Lower leg skin (tissue), 4 donors: ENCODE results near the gene PQBP1. TPM values are rescaled to one million over a fixed set of nuclear protein-coding genes. Genes with fewer than 3 reads are reported as not detected.

Source experiments
- DNase-seq, 2 donors: peaks; one replicate each; pipeline ENCODE4 v3.0.0-alpha.2; 2019; ENCODE audit warnings: low spot score in 2 of 2
- H3K4me3 ChIP-seq: fragments of 200-600 bp; sonication (generic); 2 replicates; pipeline ENCODE4 v1.5.1; 2017; ENCODE audit warnings: mild to moderate bottlenecking, low read depth; ENCODE audit not compliant: poor library complexity, severe bottlenecking
- POLR2A ChIP-seq, 2 donors: fragments of 450-650 bp; IDR thresholded peaks; one replicate each; pipeline ENCODE4 v1.6.1; 2016 to 2017; ENCODE audit warnings: antibody characterized with exemption in 2 of 2, mild to moderate bottlenecking in 1 of 2, moderate library complexity in 1 of 2
- WGBS, 2 donors: methylation state at CpG; one replicate each; pipeline ENCODE4 v1.1.5; 2018; 5-methylcytosine and 5-hydroxymethylcytosine counted together
- intact Hi-C: fragments of 100-400 bp; cut with DNase I; formaldehyde crosslinking; loops from one replicate; pipeline ENCODE4 v1.15.0; 2023; ENCODE audit warnings: low total_unique reads
- total RNA-seq, 4 donors: library from RNA; depleted of rRNA; stranded (reverse); fragments of >200 nt; gene quantifications; one replicate each; pipeline ENCODE4 v1.1.0, GENCODE V29; 2016
- TF ChIP-seq, protein P1 (sequence below), 3 donors: fragments of 450-650 bp; IDR thresholded peaks; one replicate each; pipeline ENCODE4 v1.5.1; 2016; ENCODE audit warnings: antibody characterized with exemption in 3 of 3, mild to moderate bottlenecking in 3 of 3, moderate library complexity in 2 of 3

PQBP1 gene
- total RNA-seq, 4 donors from 2014 or later: 68.0 to 88.6 (median 73.6) TPM

DNA sequence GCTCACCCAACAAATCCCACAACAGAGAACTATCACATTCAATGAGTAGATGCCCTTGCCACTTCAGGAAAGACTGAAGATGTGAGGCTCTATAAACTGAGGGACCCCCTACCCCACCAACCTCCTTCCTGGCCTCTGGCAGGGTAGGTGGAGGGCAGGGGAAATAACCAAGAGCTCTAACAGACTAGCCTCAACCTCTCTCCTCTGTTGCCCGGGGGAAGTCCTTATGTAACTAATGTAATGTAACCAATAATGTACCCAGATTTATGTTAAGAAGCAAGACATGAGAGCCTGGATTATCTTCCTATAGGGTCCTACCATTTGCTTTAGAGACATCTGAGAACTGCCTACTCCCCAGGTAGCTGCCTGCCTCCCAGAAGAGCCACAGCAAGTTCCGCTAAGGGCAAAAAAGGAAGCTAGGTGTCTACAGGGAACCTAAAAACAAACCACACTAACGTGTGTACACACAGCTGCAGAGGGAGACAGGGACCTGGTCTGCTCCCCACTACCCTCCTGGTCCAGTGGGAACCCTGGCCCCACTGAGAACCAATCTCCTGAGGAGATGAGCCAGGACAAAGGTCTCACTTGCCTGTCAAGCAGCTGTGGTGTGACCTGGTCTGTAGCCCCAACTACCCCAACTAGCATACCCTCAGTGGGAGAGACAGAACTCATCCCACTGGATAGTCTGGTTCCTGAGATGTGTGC lies 41.9 kb downstream of the PQBP1 start:
- TF ChIP-seq, protein P1, sequence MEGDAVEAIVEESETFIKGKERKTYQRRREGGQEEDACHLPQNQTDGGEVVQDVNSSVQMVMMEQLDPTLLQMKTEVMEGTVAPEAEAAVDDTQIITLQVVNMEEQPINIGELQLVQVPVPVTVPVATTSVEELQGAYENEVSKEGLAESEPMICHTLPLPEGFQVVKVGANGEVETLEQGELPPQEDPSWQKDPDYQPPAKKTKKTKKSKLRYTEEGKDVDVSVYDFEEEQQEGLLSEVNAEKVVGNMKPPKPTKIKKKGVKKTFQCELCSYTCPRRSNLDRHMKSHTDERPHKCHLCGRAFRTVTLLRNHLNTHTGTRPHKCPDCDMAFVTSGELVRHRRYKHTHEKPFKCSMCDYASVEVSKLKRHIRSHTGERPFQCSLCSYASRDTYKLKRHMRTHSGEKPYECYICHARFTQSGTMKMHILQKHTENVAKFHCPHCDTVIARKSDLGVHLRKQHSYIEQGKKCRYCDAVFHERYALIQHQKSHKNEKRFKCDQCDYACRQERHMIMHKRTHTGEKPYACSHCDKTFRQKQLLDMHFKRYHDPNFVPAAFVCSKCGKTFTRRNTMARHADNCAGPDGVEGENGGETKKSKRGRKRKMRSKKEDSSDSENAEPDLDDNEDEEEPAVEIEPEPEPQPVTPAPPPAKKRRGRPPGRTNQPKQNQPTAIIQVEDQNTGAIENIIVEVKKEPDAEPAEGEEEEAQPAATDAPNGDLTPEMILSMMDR (IDR thresholded peaks at IDR 0.05): no peak
- no peak for TF ChIP-seq POLR2A (IDR thresholded peaks at IDR 0.05)
- intact Hi-C loops: no loop called here
- H3K4me3 ChIP-seq: no peak overlapping the region
- WGBS, 2 donors: 77% methylated on average over 3 of the region's 3 CpGs
- no peak for DNase-seq

DNA sequence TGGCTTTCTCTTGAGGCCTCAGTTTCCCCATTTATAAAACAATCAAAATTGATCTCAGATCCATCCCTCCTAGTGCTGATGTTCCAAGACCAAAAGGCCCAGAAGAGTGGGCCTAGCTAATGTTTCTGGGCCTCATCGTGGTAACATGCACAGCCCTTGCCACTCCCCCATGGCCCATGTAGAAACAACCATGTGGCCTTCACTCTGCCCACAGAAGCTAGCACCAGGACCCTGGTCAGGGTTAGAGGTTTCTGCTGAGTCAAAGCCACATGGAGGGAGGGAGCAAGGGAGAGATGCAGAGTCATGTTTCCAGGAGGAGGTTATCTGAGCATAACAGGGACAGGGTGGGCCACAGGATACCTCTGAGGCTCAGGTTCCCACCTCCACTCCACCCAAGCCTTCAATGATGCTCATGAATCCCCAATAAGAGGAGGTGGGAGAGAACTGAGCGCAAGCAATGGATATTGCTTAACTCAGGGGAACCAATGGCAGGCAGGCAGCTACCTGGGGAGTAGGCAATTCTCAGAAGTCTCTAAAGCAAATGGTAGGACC lies 42.8 kb downstream of the PQBP1 start:
- WGBS, 2 donors: 83% methylated on average over 2 of the region's 2 CpGs
- no peak overlapping the region for H3K4me3 ChIP-seq
- intact Hi-C loops: no loop called here
- TF ChIP-seq, protein P1 (IDR thresholded peaks at IDR 0.05): no peak
- no peak for TF ChIP-seq POLR2A (IDR thresholded peaks at IDR 0.05)
- DNase-seq: no peak

DNA sequence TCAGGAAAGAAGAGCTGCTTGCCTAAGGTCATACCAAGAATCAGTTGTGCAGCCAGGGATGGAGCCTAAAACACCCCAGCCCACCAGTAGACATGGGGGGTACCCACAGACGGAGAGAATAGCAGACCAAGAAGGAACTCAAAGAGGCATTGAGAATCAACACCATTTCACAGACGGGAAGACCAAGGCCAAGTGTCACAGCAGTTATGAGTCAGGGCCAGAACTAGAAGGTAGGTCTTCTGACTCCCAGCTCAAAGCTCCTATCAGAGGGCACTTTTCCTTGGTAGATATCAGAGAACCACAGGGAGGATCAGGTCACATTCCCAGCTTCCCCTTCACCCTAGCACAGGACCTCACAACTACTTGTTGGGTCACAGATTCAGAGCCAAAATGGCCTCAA lies 45.2 kb downstream of the PQBP1 start:
- no peak for TF ChIP-seq POLR2A (IDR thresholded peaks at IDR 0.05)
- TF ChIP-seq, protein P1 (IDR thresholded peaks at IDR 0.05): no peak
- intact Hi-C loops: no loop called here
- 74 to 86% methylated on average over 2 of the region's 2 CpGs for WGBS, 2 donors
- H3K4me3 ChIP-seq: no peak overlapping the region
- DNase-seq: no peak

DNA sequence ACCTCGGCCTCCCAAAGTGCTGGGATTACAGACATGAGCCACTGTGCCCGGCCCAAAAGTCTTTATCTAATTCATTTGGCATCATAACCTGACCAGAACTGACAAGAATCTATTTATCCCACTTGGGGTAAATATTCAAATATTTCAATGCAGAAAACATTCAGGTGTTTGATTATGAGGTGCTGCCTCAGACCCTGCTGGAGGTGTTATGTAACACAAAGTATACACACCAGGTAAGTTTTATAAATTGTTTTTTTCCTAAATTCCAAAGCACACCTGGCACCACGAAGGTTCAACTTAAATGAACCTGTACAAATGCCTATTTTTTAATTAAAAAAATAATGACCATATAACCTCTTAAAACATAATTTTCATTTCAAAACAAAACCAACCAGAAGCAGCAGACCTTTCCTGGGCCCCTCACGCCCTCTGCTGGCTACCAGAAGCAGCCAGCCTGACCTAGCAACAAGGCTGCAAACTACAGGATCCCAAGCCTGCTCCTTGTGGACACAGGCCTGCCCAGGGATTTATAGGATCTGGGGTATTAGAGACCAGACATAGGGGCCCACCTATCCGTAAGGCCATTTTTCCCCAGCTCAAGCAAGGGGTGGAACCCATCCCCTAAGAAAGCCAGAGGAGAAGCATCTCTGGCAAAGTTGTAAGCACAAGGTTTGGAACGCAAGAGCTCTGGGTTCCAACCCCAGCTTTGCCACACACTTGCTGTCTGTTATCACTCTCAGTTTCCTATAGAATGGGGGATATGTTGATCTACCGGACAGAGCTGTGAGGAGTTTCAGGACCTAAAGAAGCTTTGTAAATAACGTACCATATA lies 48.0 kb downstream of the PQBP1 start:
- DNase-seq: no peak
- intact Hi-C loops: no loop called here
- TF ChIP-seq, protein P1 (IDR thresholded peaks at IDR 0.05): no peak
- no peak for TF ChIP-seq POLR2A (IDR thresholded peaks at IDR 0.05)
- H3K4me3 ChIP-seq: no peak overlapping the region
- WGBS, 2 donors: 50 to 53% methylated on average over 8 of the region's 8 CpGs

DNA sequence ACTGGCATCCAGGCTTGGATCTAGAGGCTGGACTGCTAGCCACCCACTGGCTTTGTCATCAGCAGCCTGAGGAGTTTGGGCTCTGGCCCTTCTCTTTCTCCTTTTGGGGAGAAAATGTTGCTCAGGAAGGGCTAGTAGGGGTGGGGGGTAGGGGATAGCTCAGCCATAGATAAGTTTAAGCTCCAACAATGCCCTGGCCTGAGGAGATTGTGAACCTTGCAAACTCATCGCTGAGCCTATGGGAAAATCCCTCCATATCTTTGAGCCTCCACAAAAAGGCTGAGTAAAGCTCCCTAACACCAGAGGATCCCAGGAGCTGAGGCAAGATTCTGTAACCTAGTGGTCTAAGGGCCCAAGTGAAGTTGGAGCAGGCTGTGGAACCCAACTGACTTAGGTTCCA lies 50.9 kb downstream of the PQBP1 start:
- no peak for DNase-seq
- H3K4me3 ChIP-seq: no peak overlapping the region
- WGBS, 2 donors: 92 to 100% methylated on average over 1 of the region's 1 CpG
- TF ChIP-seq POLR2A (IDR thresholded peaks at IDR 0.05): no peak
- TF ChIP-seq, protein P1 (IDR thresholded peaks at IDR 0.05): no peak
- intact Hi-C loops: no loop called here

Other genes with a start within 250 kb of the PQBP1 start
- 1 to 10 TPM; 1.3 to 4.1 (median 3.2) TPM for gene WAS, start 214.1 kb upstream of the PQBP1 start, total RNA-seq
- gene SUV39H1, start 201.2 kb upstream of the PQBP1 start, total RNA-seq: 10 to 100 TPM in 1 of 4 donors, 1 to 10 TPM in 3; 6.7 to 15.0 (median 9.2) TPM
- gene GLOD5, start 136.2 kb upstream of the PQBP1 start, total RNA-seq: not detected
- gene GATA1, start 111.3 kb upstream of the PQBP1 start, total RNA-seq: not detected
- 10 to 100 TPM; 55.3 to 90.2 (median 67.9) TPM for gene HDAC6, start 95.9 kb upstream of the PQBP1 start, total RNA-seq
- gene ERAS, start 71.4 kb upstream of the PQBP1 start, total RNA-seq: not detected
- 10 to 100 TPM in 2 of 4 donors, 1 to 10 TPM in 2; 2.9 to 16.7 (median 8.5) TPM for gene PCSK1N, start 62.3 kb upstream of the PQBP1 start, total RNA-seq
- 10 to 100 TPM; 37.1 to 46.2 (median 42.2) TPM for gene TIMM17B, start 162 bp upstream of the PQBP1 start, total RNA-seq
- 10 to 100 TPM; 14.0 to 27.9 (median 25.4) TPM for gene SLC35A2, start 13.7 kb downstream of the PQBP1 start, total RNA-seq
- 10 to 100 TPM in 1 of 4 donors, 1 to 10 TPM in 3; 5.2 to 10.3 (median 8.3) TPM for gene PIM2, start 21.1 kb downstream of the PQBP1 start, total RNA-seq
- 10 to 100 TPM; 47.2 to 66.8 (median 53.6) TPM for gene OTUD5, start 59.7 kb downstream of the PQBP1 start, total RNA-seq
- under 1 TPM; 0.08 to 0.72 (median 0.33) TPM for gene KCND1, start 73.9 kb downstream of the PQBP1 start, total RNA-seq
- gene GRIPAP1, start 104.3 kb downstream of the PQBP1 start, total RNA-seq: 10 to 100 TPM; 30.0 to 43.7 (median 32.4) TPM
- gene TFE3, start 145.4 kb downstream of the PQBP1 start, total RNA-seq: 10 to 100 TPM; 37.1 to 55.9 (median 53.6) TPM
- 10 to 100 TPM; 33.7 to 51.9 (median 36.0) TPM for gene CCDC120, start 161.1 kb downstream of the PQBP1 start, total RNA-seq
- gene PRAF2, start 176.1 kb downstream of the PQBP1 start, total RNA-seq: 10 to 100 TPM in 1 of 4 donors, 1 to 10 TPM in 3; 6.2 to 11.2 (median 7.7) TPM
- gene WDR45, start 182.0 kb downstream of the PQBP1 start, total RNA-seq: 100 to 1,000 TPM in 1 of 4 donors, 10 to 100 TPM in 3; 84.4 to 102 (median 87.8) TPM
- 10 to 100 TPM; 36.2 to 43.6 (median 36.3) TPM for gene GPKOW, start 225.8 kb downstream of the PQBP1 start, total RNA-seq